ENCODE measurements around the gene DDX17.

The DDX17 gene

GRCh38 chr22:38446018-38446601, 60.0 kb downstream of the DDX17 start:
- DNase-seq = no peak

GRCh38 chr22:38444783-38445182, 61.3 kb downstream of the DDX17 start:
- DNase-seq = no peak

- no peak for DNase-seq
Observed at GRCh38 chr22:38443628-38444521, 62.2 kb downstream of the DDX17 start.

- DNase-seq = no peak
Observed at GRCh38 chr22:38442967-38443627, 63.0 kb downstream of the DDX17 start.

- DNase-seq = no peak
Observed at GRCh38 chr22:38441620-38442287, 64.4 kb downstream of the DDX17 start.

- DNase-seq = no peak
Observed at GRCh38 chr22:38440747-38441350, 65.3 kb downstream of the DDX17 start.

GRCh38 chr22:38437416-38437815, 68.7 kb downstream of the DDX17 start:
- DNase-seq = no peak

- DNase-seq = no peak
Observed at GRCh38 chr22:38436629-38437395, 69.3 kb downstream of the DDX17 start.

- DNase-seq = no peak
Observed at GRCh38 chr22:38435965-38436364, 70.1 kb downstream of the DDX17 start.

GRCh38 chr22:38435010-38435409, 71.1 kb downstream of the DDX17 start:
- no peak for DNase-seq

GRCh38 chr22:38433871-38434270, 72.2 kb downstream of the DDX17 start:
- no peak for DNase-seq
